ENCODE data around the gene CRYBA2. TPM values are rescaled to one million over a fixed set of nuclear protein-coding genes. Genes with fewer than 3 reads are reported as not detected.

The CRYBA2 gene
- total RNA-seq, 1 donor from 2014 or later: not detected

DNA sequence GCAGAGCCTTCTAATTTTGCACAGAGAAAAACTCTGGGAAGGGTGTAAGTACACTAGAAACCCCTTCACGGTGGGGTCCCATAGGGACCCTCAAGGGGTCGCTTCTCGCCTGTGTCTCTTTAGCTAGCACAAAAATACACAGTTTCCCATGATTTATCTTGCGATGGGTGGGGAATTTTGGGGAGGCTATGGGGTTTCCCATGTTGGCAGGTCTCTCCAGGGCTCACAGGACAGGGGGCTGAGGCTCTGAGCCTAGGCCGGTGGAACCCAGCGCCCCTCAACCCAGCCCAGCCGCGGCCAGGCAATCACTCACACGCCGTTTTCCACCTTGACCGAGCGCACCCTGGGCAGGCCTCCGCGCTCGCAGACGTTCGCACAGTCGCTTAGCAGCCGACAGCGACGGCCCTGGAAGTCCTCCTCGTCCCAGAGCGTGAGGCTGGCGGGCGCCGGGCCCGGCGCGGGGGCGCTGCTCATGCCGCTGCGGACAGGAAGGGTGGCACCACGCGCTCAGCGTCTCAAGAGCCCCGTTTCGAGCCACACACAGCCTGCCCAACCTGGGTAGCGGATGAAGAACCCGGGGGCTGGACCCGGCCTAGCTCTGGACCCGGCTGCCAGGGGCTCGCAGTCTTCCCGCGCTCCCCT lies 398 bp downstream of the CRYBA2 start:
- DNase-seq (ENCODE audit: low read depth): no peak
- H3K4me3 ChIP-seq (ENCODE audit: low read depth, low read length): peak overlapping the region; percentile 38
- TF ChIP-seq, protein P1, sequence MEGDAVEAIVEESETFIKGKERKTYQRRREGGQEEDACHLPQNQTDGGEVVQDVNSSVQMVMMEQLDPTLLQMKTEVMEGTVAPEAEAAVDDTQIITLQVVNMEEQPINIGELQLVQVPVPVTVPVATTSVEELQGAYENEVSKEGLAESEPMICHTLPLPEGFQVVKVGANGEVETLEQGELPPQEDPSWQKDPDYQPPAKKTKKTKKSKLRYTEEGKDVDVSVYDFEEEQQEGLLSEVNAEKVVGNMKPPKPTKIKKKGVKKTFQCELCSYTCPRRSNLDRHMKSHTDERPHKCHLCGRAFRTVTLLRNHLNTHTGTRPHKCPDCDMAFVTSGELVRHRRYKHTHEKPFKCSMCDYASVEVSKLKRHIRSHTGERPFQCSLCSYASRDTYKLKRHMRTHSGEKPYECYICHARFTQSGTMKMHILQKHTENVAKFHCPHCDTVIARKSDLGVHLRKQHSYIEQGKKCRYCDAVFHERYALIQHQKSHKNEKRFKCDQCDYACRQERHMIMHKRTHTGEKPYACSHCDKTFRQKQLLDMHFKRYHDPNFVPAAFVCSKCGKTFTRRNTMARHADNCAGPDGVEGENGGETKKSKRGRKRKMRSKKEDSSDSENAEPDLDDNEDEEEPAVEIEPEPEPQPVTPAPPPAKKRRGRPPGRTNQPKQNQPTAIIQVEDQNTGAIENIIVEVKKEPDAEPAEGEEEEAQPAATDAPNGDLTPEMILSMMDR (conservative IDR thresholded peaks at IDR 0.05; ENCODE audit: low read depth, low read length): no peak

DNA sequence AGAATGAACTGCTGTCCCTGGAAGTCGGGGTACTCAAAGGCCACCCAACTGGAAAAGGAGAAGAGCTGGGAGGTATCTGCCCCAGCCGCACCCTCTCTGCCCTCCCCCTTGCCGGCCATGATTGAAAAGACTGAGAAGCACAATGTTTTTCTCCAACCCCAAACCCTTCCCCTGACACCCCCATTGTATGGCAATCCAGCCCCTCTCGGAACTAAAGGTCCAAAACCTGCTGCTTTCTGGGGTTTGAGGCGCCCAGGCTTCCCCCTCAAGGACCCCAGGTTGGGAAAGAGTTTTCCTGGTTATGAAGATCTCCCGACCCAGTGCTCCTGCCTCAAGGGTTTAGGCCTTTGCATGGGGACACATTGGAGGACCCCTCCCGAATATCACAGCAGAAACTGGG lies 1.0 kb downstream of the CRYBA2 start:
- DNase-seq (ENCODE audit: low read depth): no peak
- TF ChIP-seq, protein P1 (conservative IDR thresholded peaks at IDR 0.05; ENCODE audit: low read depth, low read length): no peak
- H3K4me3 ChIP-seq (ENCODE audit: low read depth, low read length): no peak overlapping the region

DNA sequence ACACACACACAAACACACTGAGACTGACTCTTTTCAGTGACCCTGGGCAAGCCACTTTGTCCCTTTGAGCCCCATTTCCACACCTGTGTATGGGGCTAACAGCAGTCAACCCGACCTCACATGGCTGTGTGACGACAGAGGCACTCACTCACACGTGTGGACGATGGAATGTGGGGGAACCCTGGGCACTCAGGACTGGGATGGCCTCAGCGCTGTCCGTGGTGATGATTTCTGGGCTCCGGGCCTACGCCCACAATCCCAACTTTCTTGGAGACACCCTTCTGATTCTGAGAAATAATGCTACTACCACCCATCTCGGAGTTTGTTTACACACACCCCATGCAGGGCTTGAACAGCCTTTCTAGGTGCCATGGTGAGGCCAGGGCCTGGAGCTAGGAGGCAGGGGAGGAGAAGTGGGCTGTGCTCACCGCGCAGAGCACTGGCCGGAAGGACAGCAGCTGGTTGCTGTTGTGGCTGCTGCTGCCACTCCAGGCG lies 1.5 kb downstream of the CRYBA2 start:
- TF ChIP-seq, protein P1 (conservative IDR thresholded peaks at IDR 0.05; ENCODE audit: low read depth, low read length): no peak
- DNase-seq (ENCODE audit: low read depth): no peak
- H3K4me3 ChIP-seq (ENCODE audit: low read depth, low read length): no peak overlapping the region

DNA sequence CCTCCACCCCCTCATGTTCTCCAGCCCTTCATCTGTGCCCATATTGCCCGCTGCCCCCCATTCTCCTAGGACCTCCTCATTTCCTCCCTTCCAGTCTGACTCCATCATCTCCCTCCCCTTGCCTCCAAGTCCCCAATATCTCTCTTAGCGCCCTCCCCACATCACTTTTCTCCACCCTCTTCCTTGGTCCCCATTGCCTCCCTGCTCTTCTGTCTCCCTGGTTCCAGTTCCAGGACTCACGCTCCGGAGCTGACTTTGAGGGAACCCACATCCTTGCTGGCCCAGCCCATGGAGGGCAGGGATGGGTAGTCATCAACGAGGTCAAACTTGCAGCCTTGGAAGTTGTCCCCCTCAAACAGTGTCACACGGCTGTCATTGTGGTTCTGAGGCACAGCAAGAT lies 2.6 kb downstream of the CRYBA2 start:
- TF ChIP-seq, protein P1 (conservative IDR thresholded peaks at IDR 0.05; ENCODE audit: low read depth, low read length): no peak
- H3K4me3 ChIP-seq (ENCODE audit: low read depth, low read length): no peak overlapping the region
- DNase-seq (ENCODE audit: low read depth): no peak

DNA sequence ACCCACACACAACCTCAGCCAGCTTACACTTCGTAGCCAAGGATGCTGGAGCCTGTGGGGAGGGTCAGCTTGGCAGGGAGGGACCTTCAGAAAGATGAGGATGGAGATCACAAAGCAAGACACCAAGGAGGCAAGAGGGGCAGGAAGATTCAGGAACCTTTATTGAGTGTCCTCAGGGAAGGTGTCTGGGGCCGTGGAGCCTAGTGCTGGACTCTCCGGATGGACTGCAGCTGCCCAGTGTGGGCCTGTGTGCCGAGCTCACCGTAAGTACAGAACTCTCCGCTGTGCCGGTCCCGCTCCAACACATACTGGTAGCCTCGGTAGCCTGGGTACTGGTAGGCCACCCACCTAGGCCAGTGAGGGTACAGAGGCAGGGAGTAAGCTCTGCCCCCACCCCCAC lies 3.2 kb downstream of the CRYBA2 start:
- TF ChIP-seq, protein P1 (conservative IDR thresholded peaks at IDR 0.05; ENCODE audit: low read depth, low read length): no peak
- H3K4me3 ChIP-seq (ENCODE audit: low read depth, low read length): no peak overlapping the region
- no peak for DNase-seq (ENCODE audit: low read depth)

DNA sequence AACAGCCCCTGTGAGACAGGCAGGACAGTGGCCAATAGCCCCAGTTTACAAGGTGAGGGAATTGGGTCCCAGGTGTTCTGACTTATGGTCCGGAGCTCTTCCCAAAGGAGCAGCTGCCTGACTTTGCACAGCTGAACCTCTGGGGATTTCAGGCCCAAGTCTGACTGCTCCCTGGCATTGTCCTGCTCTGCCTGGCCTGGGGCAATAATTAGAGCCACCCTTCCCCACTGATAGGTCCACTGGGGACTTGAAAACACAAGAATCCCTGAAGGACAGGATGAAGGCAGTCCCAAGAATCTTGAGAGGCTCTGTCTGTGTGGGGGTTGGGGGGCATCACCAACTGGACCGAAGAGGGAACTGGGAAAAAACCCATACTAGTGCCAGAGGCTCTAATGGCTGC lies 4.6 kb downstream of the CRYBA2 start:
- DNase-seq (ENCODE audit: low read depth): no peak
- TF ChIP-seq, protein P1 (conservative IDR thresholded peaks at IDR 0.05; ENCODE audit: low read depth, low read length): no peak
- H3K4me3 ChIP-seq (ENCODE audit: low read depth, low read length): no peak overlapping the region

DNA sequence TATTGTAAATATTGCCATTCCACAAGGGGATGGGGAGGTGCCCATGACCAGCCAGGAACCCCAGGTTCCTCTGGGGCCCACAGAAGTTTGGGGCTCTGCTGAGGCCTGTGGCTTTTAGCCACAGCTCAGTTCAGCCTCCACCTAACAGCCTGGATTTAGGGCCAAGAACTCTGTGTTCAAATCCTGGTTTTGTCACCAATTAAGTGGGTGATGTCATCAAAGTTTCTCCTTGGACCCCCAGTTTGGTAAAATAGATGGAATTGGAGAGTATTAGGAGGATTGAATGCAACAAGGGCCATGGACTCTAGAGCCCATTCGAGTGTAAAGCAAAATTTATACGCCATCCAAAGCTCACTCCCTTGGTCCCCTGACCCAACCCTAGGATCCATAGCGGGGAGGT lies 5.1 kb downstream of the CRYBA2 start:
- no peak for DNase-seq (ENCODE audit: low read depth)
- TF ChIP-seq, protein P1 (conservative IDR thresholded peaks at IDR 0.05; ENCODE audit: low read depth, low read length): no peak
- no peak overlapping the region for H3K4me3 ChIP-seq (ENCODE audit: low read depth, low read length)

Measured in epithelial cell of proximal tubule (primary cell).